Common myeloid progenitor, CD34-positive (primary cell): ENCODE data around the gene RHOU.

Experiments used
- CTCF ChIA-PET: fragments of 350-600 bp; sonication (Branson Sonifier 250); formaldehyde crosslinking; loops from one replicate; lab custom pipeline; 2021; ENCODE audit warnings: antibody characterized with exemption; lab: Charles Lee
- POLR2A ChIA-PET: fragments of 350-600 bp; sonication (Branson Sonifier 250); formaldehyde crosslinking; loops from one replicate; lab custom pipeline; 2021; ENCODE audit warnings: antibody characterized with exemption; lab: Charles Lee
- DNase-seq, 3 donors: peaks; one replicate each; pipeline versions ENCODE4 v3.0.0 to v3.0.0-alpha.2; 2013
- H3K27ac ChIP-seq, 2 experiments: 1 replicate in 1 of 2; 2 replicates in 1 of 2; pipeline ENCODE4 v1.7.0; 2013; ENCODE audit warnings: inconsistent platforms in 2 of 2, low read length in 2 of 2, mild to moderate bottlenecking in 2 of 2, low read depth in 1 of 2, moderate library complexity in 1 of 2; ENCODE audit not compliant: severe bottlenecking in 2 of 2, insufficient read depth in 1 of 2, poor library complexity in 1 of 2
- H3K27me3 ChIP-seq, 5 experiments: replicated peaks in 2 of 5; 1 replicate in 3 of 5; 2 replicates in 2 of 5; pipeline versions ENCODE4 v1.6.1 to v1.7.0; 2013; ENCODE audit warnings: low read length in 4 of 5, mild to moderate bottlenecking in 2 of 5, moderate library complexity in 2 of 5, inconsistent platforms in 1 of 5; ENCODE audit not compliant: insufficient read depth in 5 of 5, control insufficient read depth in 4 of 5
- H3K36me3 ChIP-seq, 4 experiments: 1 replicate in 2 of 4; 2 replicates in 2 of 4; pipeline versions ENCODE4 v1.6.1 to v1.7.0; 2013; ENCODE audit warnings: low read length in 3 of 4, control low read depth in 1 of 4, mild to moderate bottlenecking in 1 of 4; ENCODE audit not compliant: control insufficient read depth in 4 of 4, insufficient read depth in 4 of 4
- H3K4me1 ChIP-seq, 4 experiments: 1 replicate in 3 of 4; 2 replicates in 1 of 4; pipeline versions ENCODE4 v1.6.1 to v1.7.1; 2013; ENCODE audit warnings: low read length in 3 of 4, mild to moderate bottlenecking in 3 of 4, control low read depth in 1 of 4, inconsistent platforms in 1 of 4, moderate library complexity in 1 of 4; ENCODE audit not compliant: control insufficient read depth in 4 of 4, insufficient read depth in 4 of 4; ENCODE audit errors: control extremely low read depth in 1 of 4
- H3K4me3 ChIP-seq, 7 experiments: 1 replicate in 4 of 7; 2 replicates in 3 of 7; pipeline versions ENCODE4 v1.5.1 to v1.7.0; 2013; ENCODE audit warnings: mild to moderate bottlenecking in 7 of 7, low read length in 6 of 7, moderate library complexity in 6 of 7, inconsistent platforms in 2 of 7, low read depth in 2 of 7, control low read depth in 1 of 7; ENCODE audit not compliant: insufficient read depth in 4 of 7, control insufficient read depth in 1 of 7; ENCODE audit errors: extremely low read depth in 1 of 7
- H3K9me3 ChIP-seq, 5 experiments: 1 replicate in 4 of 5; 2 replicates in 1 of 5; pipeline versions ENCODE4 v1.6.1 to v1.7.1; 2013; ENCODE audit warnings: low read length in 4 of 5, mild to moderate bottlenecking in 2 of 5, inconsistent platforms in 1 of 5, low read depth in 1 of 5, moderate library complexity in 1 of 5; ENCODE audit not compliant: control insufficient read depth in 4 of 5, insufficient read depth in 2 of 5; ENCODE audit errors: control extremely low read depth in 1 of 5
- WGBS: methylation state at CpG from one replicate; pipeline ENCODE4 v1.1.5; 2013; ENCODE audit not compliant: insufficient coverage; 5-methylcytosine and 5-hydroxymethylcytosine counted together

RHOU gene

DNA sequence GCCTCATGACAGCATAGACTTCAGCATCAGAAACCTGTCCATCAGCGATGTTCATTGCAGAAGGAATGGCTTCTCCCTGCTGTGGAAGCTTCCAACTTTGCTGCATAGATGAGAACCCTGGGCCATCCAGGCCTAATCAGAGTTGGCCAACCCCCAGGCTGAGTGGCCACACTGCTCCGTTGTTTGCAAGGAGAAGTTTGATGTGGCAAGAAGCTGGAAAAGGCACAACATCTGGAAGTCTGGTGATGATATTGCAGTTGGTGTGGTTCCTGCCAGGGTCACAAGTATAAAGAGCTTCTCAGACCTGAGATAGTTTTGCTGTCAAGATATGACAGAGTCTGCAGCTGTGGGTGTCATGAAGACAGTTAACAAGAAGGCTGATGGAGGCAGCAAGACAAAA is 41.2 kb downstream of the RHOU start:
- Histone ChIP-seq H3K27me3 (peaks cover 0 to 4% (median 0%) of the 10 kb centered on the region in 5 experiments), H3K36me3 (no peaks in the 10 kb centered on the region), H3K9me3 (no peaks in the 10 kb centered on the region), H3K4me1 (no peaks in the 10 kb centered on the region), H3K4me3 (no peak overlapping the region), H3K27ac (no peak overlapping the region)
- ChIA-PET POLR2A (interaction anchor here (0.5 kb wide), 1 partner anchor 49 kb away, joined by 3 read pairs; no protein-coding TSS in a partner anchor), CTCF (no interaction called here)
- no peak for DNase-seq
- WGBS: 100% methylated on average over 2 of the region's 2 CpGs

DNA sequence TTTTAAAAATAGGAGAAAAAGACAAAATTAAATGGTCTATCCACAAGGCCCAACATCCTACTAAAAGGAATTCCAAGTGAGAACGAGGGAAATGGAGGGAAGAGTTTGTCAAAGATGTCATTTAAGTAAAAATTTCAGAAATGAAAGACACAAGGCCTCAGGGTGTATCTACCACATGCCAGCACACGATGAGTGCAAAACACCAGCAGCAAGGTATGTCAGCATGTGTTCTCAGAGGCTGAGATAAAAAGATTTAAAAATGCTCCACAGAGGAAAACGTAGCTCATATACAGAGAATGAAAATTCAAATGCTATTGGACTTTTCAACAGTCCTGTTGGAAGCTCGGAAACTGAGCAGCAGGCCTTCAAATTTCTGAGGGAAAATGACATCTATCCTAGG is 42.0 kb downstream of the RHOU start:
- ChIA-PET CTCF (no interaction called here), POLR2A (no interaction called here)
- H3K27ac ChIP-seq: no peak overlapping the region
- H3K4me1 ChIP-seq: no peaks in the 10 kb centered on the region
- H3K27me3 ChIP-seq: peaks cover 0 to 4% (median 0%) of the 10 kb centered on the region in 5 experiments
- no peak overlapping the region for H3K4me3 ChIP-seq
- no peak for DNase-seq
- WGBS: 93% methylated on average over 3 of the region's 4 CpGs
- H3K9me3 ChIP-seq: no peaks in the 10 kb centered on the region
- H3K36me3 ChIP-seq: no peaks in the 10 kb centered on the region

DNA sequence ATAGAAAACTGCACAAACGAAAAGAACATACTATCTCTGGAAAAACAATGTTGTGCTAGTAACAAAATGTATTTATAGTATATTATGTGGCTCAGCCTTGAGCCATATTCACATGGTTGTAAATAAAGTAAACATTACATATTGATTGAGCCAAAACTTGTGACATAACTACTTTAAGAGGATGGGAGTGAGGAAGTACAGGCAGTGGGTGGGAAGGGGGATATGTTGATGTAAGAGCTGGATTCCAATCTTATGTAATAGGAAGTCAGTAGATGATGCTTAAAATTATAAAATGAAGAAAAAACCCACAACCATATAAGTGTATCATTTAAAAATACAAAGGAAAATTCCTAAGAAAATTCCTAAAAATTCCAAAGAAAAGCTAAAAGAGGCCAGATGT is 42.7 kb downstream of the RHOU start:
- Histone ChIP-seq H3K4me1 (no peaks in the 10 kb centered on the region), H3K36me3 (no peaks in the 10 kb centered on the region), H3K4me3 (no peak overlapping the region), H3K27ac (no peak overlapping the region), H3K27me3 (peaks cover 0 to 4% (median 0%) of the 10 kb centered on the region in 5 experiments), H3K9me3 (no peaks in the 10 kb centered on the region)
- WGBS: no CpG with 5 or more reads among the region's 1 CpG
- CTCF ChIA-PET: no interaction called here
- no peak for DNase-seq
- POLR2A ChIA-PET: interaction anchor here (0.7 kb wide), 2 partner anchors 9 to 86 kb away, joined by 3 to 5 read pairs; no protein-coding TSS in a partner anchor

DNA sequence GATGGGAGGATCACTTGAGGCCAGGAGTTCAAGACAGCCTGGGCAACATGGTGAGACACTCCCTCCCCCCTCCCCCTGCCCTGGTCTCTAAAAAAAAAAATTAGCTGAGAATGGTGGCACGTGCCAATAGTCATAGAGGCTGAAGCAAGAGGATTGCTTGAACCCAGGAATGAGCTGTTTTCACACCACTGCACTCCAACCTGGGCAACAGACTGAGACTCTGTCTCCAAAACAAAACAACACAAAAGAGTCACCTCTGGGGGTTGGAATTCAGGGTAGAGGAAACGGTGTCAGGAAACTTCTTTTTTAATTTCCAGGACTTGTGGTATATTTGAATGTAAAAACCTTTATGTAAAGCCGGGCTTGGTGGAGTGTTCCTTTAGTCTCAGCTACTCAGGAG is 43.2 kb downstream of the RHOU start:
- no peaks in the 10 kb centered on the region for H3K4me1 ChIP-seq
- WGBS: 100% methylated on average over 2 of the region's 3 CpGs
- H3K27ac ChIP-seq: no peak overlapping the region
- H3K27me3 ChIP-seq: peaks cover 0 to 4% (median 0%) of the 10 kb centered on the region in 5 experiments
- CTCF ChIA-PET: no interaction called here
- no peak for DNase-seq
- no peaks in the 10 kb centered on the region for H3K36me3 ChIP-seq
- H3K4me3 ChIP-seq: no peak overlapping the region
- POLR2A ChIA-PET: interaction anchor here (0.7 kb wide), 2 partner anchors 9 to 86 kb away, joined by 3 to 5 read pairs; no protein-coding TSS in a partner anchor
- H3K9me3 ChIP-seq: no peaks in the 10 kb centered on the region

- ChIA-PET CTCF (interaction anchor here (1.0 kb wide), 1 partner anchor 448 kb away, joined by 3 read pairs; no protein-coding TSS in a partner anchor), POLR2A (no interaction called here)
- Histone ChIP-seq H3K27ac (no peak overlapping the region), H3K36me3 (no peaks in the 10 kb centered on the region), H3K27me3 (peaks cover 0 to 4% (median 0%) of the 10 kb centered on the region in 5 experiments), H3K4me1 (no peaks in the 10 kb centered on the region), H3K4me3 (no peak overlapping the region), H3K9me3 (no peaks in the 10 kb centered on the region)
- DNase-seq: no peak
Measured at GRCh38 chr1:228778961-228779360, 43.7 kb downstream of the RHOU start.

- WGBS: 88% methylated on average over 5 of the region's 8 CpGs
Measured at GRCh38 chr1:228781161-228781808, 46.0 kb downstream of the RHOU start.

GRCh38 chr1:228781809-228782661 is 46.8 kb downstream of the RHOU start:
- no peaks in the 10 kb centered on the region for H3K4me1 ChIP-seq
- ChIA-PET POLR2A (no interaction called here), CTCF (no interaction called here)
- peaks cover 0 to 4% (median 0%) of the 10 kb centered on the region in 5 experiments for H3K27me3 ChIP-seq
- no peak for DNase-seq
- WGBS: 89% methylated on average over 8 of the region's 10 CpGs
- H3K27ac ChIP-seq: no peak overlapping the region
- H3K9me3 ChIP-seq: no peaks in the 10 kb centered on the region
- H3K36me3 ChIP-seq: no peaks in the 10 kb centered on the region
- H3K4me3 ChIP-seq: no peak overlapping the region

More at GRCh38 chr1:228781161-228781808, 46.0 kb downstream of the RHOU start:
- H3K4me1 ChIP-seq: no peaks in the 10 kb centered on the region
- ChIA-PET CTCF (no interaction called here), POLR2A (no interaction called here)
- peaks cover 0 to 4% (median 0%) of the 10 kb centered on the region in 5 experiments for H3K27me3 ChIP-seq
- no peaks in the 10 kb centered on the region for H3K9me3 ChIP-seq
- no peak overlapping the region for H3K4me3 ChIP-seq
- no peak overlapping the region for H3K27ac ChIP-seq
- DNase-seq: no peak
- no peaks in the 10 kb centered on the region for H3K36me3 ChIP-seq
